Keratinocyte (primary cell): ENCODE measurements around the gene PSD.

Experiments
- CTCF ChIP-seq, 3 experiments: IDR thresholded peaks in 1 of 3; conservative IDR thresholded peaks in 1 of 3; optimal IDR thresholded peaks in 1 of 3; 2 replicates in 2 of 3; 3 replicates in 1 of 3; pipeline versions ENCODE3 to v1.5.1; 2011; ENCODE audit warnings: low read length in 3 of 3, mild to moderate bottlenecking in 3 of 3, moderate library complexity in 2 of 3, control low read depth in 1 of 3, inconsistent platforms in 1 of 3; ENCODE audit not compliant: insufficient read depth in 2 of 3; ENCODE audit errors: extremely low read depth in 1 of 3
- EZH2 ChIP-seq: IDR thresholded peaks from one replicate; pipeline ENCODE4 v1.6.1; 2012; ENCODE audit warnings: inconsistent platforms, mild to moderate bottlenecking, low read length, moderate library complexity

GRCh38 chr10:102407425-102408130, 11.0 kb downstream of the PSD start:
- TF ChIP-seq EZH2 (no peak), CTCF (optimal IDR thresholded peaks at IDR 0.05 in 1 of 3, IDR thresholded peaks at IDR 0.05 in 1 of 3, conservative IDR thresholded peaks at IDR 0.05 in 1 of 3; ENCODE audit: extremely low read depth in 1 of 3, insufficient read depth in 2 of 3, low read length in 3 of 3) (no peak)
